ENCODE measurements around the gene APH1A. TPM values are rescaled to one million over a fixed set of nuclear protein-coding genes. Genes with fewer than 3 reads are reported as not detected.

The APH1A gene
- total and polyA plus RNA-seq, 2 of the 13 experiments (the other 11 are each of a cell fraction or from before 2014, with no cell fraction given): 114 to 130 TPM

DNA sequence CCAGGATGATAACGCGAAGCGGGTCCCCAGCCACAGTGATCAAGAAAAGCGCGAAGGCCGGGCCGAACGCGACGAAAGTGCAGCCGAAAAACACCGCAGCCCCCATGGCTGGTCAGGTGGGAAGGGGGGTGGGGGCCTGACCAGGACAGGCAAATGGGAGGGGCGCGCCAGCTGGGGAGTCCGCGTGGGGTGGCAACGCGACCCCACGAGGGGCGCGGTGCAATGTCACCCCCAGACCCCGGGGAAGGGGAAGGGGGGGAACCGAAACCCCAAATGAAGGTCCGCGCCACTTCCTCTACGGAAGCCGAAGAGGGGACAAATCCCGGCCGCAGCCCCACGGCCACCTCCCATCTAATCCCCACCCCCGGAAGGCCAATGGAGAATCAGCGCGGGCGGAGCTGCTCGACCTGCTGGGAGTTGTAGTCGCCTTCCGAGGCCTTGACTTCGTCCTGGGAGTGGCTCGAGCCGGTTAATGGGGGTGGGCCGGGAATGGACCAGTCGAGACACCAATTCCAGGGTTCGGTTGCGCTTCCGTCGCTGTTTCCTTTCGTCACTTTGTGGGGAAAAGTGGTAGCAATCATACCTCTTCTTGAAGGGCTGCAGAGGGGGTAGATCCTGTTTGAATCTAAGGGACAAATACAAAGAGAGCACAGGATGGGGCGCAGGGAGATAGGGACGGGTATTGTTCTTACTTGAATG is at the start of gene APH1A (continued):
- TF ChIP-seq, protein P1, sequence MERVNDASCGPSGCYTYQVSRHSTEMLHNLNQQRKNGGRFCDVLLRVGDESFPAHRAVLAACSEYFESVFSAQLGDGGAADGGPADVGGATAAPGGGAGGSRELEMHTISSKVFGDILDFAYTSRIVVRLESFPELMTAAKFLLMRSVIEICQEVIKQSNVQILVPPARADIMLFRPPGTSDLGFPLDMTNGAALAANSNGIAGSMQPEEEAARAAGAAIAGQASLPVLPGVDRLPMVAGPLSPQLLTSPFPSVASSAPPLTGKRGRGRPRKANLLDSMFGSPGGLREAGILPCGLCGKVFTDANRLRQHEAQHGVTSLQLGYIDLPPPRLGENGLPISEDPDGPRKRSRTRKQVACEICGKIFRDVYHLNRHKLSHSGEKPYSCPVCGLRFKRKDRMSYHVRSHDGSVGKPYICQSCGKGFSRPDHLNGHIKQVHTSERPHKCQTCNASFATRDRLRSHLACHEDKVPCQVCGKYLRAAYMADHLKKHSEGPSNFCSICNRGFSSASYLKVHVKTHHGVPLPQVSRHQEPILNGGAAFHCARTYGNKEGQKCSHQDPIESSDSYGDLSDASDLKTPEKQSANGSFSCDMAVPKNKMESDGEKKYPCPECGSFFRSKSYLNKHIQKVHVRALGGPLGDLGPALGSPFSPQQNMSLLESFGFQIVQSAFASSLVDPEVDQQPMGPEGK (CRISPR knock-in tag; IDR thresholded peaks at IDR 0.05): peak; percentile 83
- TF ChIP-seq GATAD1 (CRISPR knock-in tag; IDR thresholded peaks at IDR 0.05) (peak; percentile 93), BHLHE40 (IDR thresholded peaks at IDR 0.05; ENCODE audit: low read length) (no peak), ZBTB7A (CRISPR knock-in tag; IDR thresholded peaks at IDR 0.05) (peak; percentile 72; the same call in 1 of the 2 replicates), SALL2 (CRISPR knock-in tag; IDR thresholded peaks at IDR 0.05) (peak; percentile 65), ZNF337 (CRISPR knock-in tag; IDR thresholded peaks at IDR 0.05; ENCODE audit: borderline replicate concordance, low read depth) (no peak), ZNF33A (CRISPR knock-in tag; IDR thresholded peaks at IDR 0.05; ENCODE audit: borderline replicate concordance) (no peak), POGZ (CRISPR knock-in tag; IDR thresholded peaks at IDR 0.05) (peak; percentile 69; the same call in 1 of the 2 replicates), PHF8 (CRISPR knock-in tag; IDR thresholded peaks at IDR 0.05) (peak; percentile 88), ZMYM2 (CRISPR knock-in tag; IDR thresholded peaks at IDR 0.05) (no peak), ZNF30 (CRISPR knock-in tag; IDR thresholded peaks at IDR 0.05) (no peak), SMAD9 (CRISPR knock-in tag; IDR thresholded peaks at IDR 0.05) (no peak), MTF2 (CRISPR knock-in tag; IDR thresholded peaks at IDR 0.05; ENCODE audit: borderline replicate concordance) (no peak; the same call in 1 of the 2 replicates), SCMH1 (CRISPR knock-in tag; IDR thresholded peaks at IDR 0.05; ENCODE audit: borderline replicate concordance) (no peak), SOX5 (CRISPR knock-in tag; IDR thresholded peaks at IDR 0.05; ENCODE audit: borderline replicate concordance) (peak; percentile 19; the same call in 1 of the 2 replicates)
- TF ChIP-seq, protein P2, sequence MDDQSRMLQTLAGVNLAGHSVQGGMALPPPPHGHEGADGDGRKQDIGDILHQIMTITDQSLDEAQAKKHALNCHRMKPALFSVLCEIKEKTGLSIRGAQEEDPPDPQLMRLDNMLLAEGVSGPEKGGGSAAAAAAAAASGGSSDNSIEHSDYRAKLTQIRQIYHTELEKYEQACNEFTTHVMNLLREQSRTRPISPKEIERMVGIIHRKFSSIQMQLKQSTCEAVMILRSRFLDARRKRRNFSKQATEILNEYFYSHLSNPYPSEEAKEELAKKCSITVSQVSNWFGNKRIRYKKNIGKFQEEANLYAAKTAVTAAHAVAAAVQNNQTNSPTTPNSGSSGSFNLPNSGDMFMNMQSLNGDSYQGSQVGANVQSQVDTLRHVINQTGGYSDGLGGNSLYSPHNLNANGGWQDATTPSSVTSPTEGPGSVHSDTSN (CRISPR knock-in tag; IDR thresholded peaks at IDR 0.05; ENCODE audit: borderline replicate concordance): no peak
- TF ChIP-seq, protein P3, sequence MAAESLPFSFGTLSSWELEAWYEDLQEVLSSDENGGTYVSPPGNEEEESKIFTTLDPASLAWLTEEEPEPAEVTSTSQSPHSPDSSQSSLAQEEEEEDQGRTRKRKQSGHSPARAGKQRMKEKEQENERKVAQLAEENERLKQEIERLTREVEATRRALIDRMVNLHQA (CRISPR knock-in tag; IDR thresholded peaks at IDR 0.05): no peak
- TF ChIP-seq, protein P4, sequence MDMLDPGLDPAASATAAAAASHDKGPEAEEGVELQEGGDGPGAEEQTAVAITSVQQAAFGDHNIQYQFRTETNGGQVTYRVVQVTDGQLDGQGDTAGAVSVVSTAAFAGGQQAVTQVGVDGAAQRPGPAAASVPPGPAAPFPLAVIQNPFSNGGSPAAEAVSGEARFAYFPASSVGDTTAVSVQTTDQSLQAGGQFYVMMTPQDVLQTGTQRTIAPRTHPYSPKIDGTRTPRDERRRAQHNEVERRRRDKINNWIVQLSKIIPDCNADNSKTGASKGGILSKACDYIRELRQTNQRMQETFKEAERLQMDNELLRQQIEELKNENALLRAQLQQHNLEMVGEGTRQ (IDR thresholded peaks at IDR 0.05; ENCODE audit: low read depth, low read length): no peak
- TF ChIP-seq, protein P4 (CRISPR knock-in tag; IDR thresholded peaks at IDR 0.05; ENCODE audit: borderline replicate concordance): no peak
- TF ChIP-seq, protein P5, sequence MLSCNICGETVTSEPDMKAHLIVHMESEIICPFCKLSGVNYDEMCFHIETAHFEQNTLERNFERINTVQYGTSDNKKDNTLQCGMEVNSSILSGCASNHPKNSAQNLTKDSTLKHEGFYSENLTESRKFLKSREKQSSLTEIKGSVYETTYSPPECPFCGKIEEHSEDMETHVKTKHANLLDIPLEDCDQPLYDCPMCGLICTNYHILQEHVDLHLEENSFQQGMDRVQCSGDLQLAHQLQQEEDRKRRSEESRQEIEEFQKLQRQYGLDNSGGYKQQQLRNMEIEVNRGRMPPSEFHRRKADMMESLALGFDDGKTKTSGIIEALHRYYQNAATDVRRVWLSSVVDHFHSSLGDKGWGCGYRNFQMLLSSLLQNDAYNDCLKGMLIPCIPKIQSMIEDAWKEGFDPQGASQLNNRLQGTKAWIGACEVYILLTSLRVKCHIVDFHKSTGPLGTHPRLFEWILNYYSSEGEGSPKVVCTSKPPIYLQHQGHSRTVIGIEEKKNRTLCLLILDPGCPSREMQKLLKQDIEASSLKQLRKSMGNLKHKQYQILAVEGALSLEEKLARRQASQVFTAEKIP (CRISPR knock-in tag; IDR thresholded peaks at IDR 0.05; ENCODE audit: borderline replicate concordance): no peak
- TF ChIP-seq, protein P6, sequence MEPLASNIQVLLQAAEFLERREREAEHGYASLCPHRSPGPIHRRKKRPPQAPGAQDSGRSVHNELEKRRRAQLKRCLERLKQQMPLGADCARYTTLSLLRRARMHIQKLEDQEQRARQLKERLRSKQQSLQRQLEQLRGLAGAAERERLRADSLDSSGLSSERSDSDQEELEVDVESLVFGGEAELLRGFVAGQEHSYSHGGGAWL (CRISPR knock-in tag; IDR thresholded peaks at IDR 0.05): no peak

Measured in HepG2 (cell line).